Left lung (tissue), 14 donors: ENCODE results near the gene BNC2. TPM values are rescaled to one million over a fixed set of nuclear protein-coding genes. Genes with fewer than 3 reads are reported as not detected.
"Not testable (repeated sequence)": the region's sequence is repeated elsewhere in the genome, so short reads cannot be mapped to it uniquely, and the experiment has no call there.

Experiments used
- ATAC-seq: fragments of 200-7000 bp; cut with Tn5 transposase; one replicate; pipeline ENCODE4 v1.9.1; 2020; ENCODE audit warnings: moderate library complexity
- DNase-seq, 4 donors: peaks; one replicate each; pipeline ENCODE4 v3.0.0-alpha.2; 2013 to 2020
- H3K27ac ChIP-seq, 2 donors: fragments of 200-600 bp; sonication (generic) in 1 of 2; one replicate each; pipeline versions ENCODE4 v1.5.0 to v1.8.0; 2020 to 2021
- H3K27me3 ChIP-seq, 2 donors: fragments of 200-600 bp; sonication (generic) in 1 of 2; one replicate each; pipeline versions ENCODE4 v1.5.0 to v1.8.0; 2020 to 2021
- H3K36me3 ChIP-seq, 2 donors: fragments of 200-600 bp; sonication (generic) in 1 of 2; one replicate each; pipeline versions ENCODE4 v1.5.0 to v1.8.0; 2020 to 2021
- H3K4me1 ChIP-seq, 2 donors: fragments of 200-600 bp; one replicate each; pipeline ENCODE4 v1.8.0; 2021
- H3K4me3 ChIP-seq, 2 donors: fragments of 200-600 bp; sonication (generic) in 1 of 2; one replicate each; pipeline versions ENCODE4 v1.5.0 to v1.8.0; 2020 to 2021; ENCODE audit warnings: mild to moderate bottlenecking in 1 of 2
- H3K9me3 ChIP-seq, 2 donors: fragments of 200-600 bp; sonication (generic) in 1 of 2; one replicate each; pipeline versions ENCODE4 v1.5.0 to v1.8.0; 2020 to 2021
- intact Hi-C, 2 donors: fragments of 100-400 bp; cut with DNase I; formaldehyde crosslinking; loops; one replicate each; pipeline versions ENCODE4 v1.11.2 to v1.14.2; 2022
- long read RNA-seq, 12 donors: library from polyadenylated mRNA in 2 of 12; unstranded in 2 of 12; transcript quantifications; one replicate each; pipeline ENCODE4 v2.0.0 and lab custom pipeline, GENCODE V29; 2019 to 2026
- polyA plus RNA-seq, 6 donors: library from polyadenylated mRNA; unstranded; fragments of 120-200 nt; gene quantifications; one replicate each; pipeline ENCODE4 v1.2.1, GENCODE V29; 2013; ENCODE audit not compliant: insufficient read length in 6 of 6
- total RNA-seq, 2 donors: library from RNA; stranded (reverse); fragmentation: NEBNext Ultra II Directional; extraction: Animal tissue kit (Norgen Biotek cat#: 25700); gene quantifications; one replicate each; pipeline ENCODE4 v1.2.1, GENCODE V29; 2021
- TF ChIP-seq, protein P1 (sequence below), 2 donors: fragments of 200-600 bp; sonication (generic) in 1 of 2; IDR thresholded peaks; one replicate each; pipeline versions ENCODE4 v1.5.0 to v1.8.0; 2021; ENCODE audit warnings: antibody characterized with exemption in 2 of 2
- donor health status: DM: no; HTN: yes; CAD: no.
- donor health status: DM: no; HTN: no; CAD: no.

The BNC2 gene, protein sequence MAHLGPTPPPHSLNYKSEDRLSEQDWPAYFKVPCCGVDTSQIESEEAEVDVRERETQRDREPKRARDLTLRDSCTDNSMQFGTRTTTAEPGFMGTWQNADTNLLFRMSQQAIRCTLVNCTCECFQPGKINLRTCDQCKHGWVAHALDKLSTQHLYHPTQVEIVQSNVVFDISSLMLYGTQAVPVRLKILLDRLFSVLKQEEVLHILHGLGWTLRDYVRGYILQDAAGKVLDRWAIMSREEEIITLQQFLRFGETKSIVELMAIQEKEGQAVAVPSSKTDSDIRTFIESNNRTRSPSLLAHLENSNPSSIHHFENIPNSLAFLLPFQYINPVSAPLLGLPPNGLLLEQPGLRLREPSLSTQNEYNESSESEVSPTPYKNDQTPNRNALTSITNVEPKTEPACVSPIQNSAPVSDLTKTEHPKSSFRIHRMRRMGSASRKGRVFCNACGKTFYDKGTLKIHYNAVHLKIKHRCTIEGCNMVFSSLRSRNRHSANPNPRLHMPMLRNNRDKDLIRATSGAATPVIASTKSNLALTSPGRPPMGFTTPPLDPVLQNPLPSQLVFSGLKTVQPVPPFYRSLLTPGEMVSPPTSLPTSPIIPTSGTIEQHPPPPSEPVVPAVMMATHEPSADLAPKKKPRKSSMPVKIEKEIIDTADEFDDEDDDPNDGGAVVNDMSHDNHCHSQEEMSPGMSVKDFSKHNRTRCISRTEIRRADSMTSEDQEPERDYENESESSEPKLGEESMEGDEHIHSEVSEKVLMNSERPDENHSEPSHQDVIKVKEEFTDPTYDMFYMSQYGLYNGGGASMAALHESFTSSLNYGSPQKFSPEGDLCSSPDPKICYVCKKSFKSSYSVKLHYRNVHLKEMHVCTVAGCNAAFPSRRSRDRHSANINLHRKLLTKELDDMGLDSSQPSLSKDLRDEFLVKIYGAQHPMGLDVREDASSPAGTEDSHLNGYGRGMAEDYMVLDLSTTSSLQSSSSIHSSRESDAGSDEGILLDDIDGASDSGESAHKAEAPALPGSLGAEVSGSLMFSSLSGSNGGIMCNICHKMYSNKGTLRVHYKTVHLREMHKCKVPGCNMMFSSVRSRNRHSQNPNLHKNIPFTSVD
- total RNA-seq (10 to 100 TPM; 16.4 to 19.3 TPM), polyA plus RNA-seq (10 to 100 TPM in 5 of 6 donors, 1 to 10 TPM in 1; 9.6 to 13.6 (median 12.4) TPM)
- long read RNA-seq, donor 1, partial matches to known transcripts, result 0 of 1 reads
- long read RNA-seq, donor 1, other reads (novel, unspliced or antisense), result 0 of 1 reads
- long read RNA-seq, donor 2, result 0 reads
- long read RNA-seq, donor 3, result 0 reads
- long read RNA-seq, donor 4, partial matches to known transcripts, result 2 of 3 reads
- long read RNA-seq, donor 4, other reads (novel, unspliced or antisense), result 1 of 3 reads
- long read RNA-seq, donor 5, partial matches to known transcripts, result 0 of 1 reads
- long read RNA-seq, donor 5, other reads (novel, unspliced or antisense), result 0 of 1 reads
- long read RNA-seq, donor 6, result 0 reads
- long read RNA-seq, donor 7, result 0 reads
- long read RNA-seq, donor 8, result 0 reads
- long read RNA-seq, donor 9, result 0 reads
- long read RNA-seq, donor 10, result 0 reads
- long read RNA-seq, donor 11, result 0 reads
- long read RNA-seq, donor 12, partial matches to known transcripts, result 0 of 1 reads
- long read RNA-seq, donor 12, other reads (novel, unspliced or antisense), result 0 of 1 reads

DNA sequence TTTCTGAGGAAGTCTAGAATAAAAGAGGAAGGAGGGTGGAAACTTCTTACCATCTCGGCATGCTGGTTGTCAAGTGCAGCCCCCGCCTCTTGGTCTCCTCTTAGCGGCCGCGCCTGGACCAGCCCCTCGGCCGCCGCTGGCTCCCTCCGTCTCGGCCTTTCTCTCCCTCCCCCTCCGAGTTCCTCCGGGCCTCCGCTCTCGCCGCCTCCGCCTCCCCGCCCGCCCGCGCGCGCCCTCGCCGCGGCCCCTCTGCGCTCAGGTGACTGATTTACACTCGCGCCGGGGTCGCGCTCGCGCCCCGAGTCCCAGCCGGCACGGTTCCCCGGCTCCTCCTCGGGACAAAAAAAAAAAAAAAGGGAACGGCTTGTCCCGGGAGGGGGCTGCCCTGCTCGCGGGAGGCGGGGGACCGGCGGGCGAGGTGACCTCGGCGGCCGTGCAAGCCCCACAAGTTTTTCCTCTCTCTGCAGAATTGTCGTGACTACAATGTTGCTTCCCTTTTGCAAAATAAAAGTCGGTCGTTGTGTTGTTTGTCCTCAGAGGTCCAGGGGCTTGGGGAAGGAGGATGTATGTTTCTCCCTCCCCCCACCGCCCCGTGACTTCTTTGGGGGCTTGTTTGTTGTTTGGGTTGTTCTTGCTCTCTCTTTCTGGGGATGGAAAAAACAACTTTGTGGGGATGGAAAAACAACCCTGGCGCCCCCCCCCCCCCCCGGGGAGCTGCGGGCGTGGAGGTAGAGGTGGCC lies at the start of gene BNC2:
TSS of gene BNC2 (minus strand) at position 75 of the 740 bp plus-strand sequence. CDS start at position 53, 22 bp downstream.
- TF ChIP-seq, protein P1, sequence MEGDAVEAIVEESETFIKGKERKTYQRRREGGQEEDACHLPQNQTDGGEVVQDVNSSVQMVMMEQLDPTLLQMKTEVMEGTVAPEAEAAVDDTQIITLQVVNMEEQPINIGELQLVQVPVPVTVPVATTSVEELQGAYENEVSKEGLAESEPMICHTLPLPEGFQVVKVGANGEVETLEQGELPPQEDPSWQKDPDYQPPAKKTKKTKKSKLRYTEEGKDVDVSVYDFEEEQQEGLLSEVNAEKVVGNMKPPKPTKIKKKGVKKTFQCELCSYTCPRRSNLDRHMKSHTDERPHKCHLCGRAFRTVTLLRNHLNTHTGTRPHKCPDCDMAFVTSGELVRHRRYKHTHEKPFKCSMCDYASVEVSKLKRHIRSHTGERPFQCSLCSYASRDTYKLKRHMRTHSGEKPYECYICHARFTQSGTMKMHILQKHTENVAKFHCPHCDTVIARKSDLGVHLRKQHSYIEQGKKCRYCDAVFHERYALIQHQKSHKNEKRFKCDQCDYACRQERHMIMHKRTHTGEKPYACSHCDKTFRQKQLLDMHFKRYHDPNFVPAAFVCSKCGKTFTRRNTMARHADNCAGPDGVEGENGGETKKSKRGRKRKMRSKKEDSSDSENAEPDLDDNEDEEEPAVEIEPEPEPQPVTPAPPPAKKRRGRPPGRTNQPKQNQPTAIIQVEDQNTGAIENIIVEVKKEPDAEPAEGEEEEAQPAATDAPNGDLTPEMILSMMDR (IDR thresholded peaks at IDR 0.05), result no peak
- peak; percentile 39 to 85 (median 62) for DNase-seq
- intact Hi-C loops, result no loop called here
- H3K27me3 ChIP-seq, result peaks cover 0 to 62% of the 10 kb centered on the region in 2 donors
- ATAC-seq, result peak; percentile 61
- H3K4me3 ChIP-seq, result peak within 1 kb of the TSS; percentile 41 to 56
- no peaks in the 10 kb centered on the region for H3K36me3 ChIP-seq
- H3K27ac ChIP-seq, result peak within 1 kb of the TSS; percentile 59 to 85
- H3K4me1 ChIP-seq, result peaks cover 0 to 16% of the 10 kb centered on the region in 2 donors
- no peaks in the 10 kb centered on the region for H3K9me3 ChIP-seq

DNA sequence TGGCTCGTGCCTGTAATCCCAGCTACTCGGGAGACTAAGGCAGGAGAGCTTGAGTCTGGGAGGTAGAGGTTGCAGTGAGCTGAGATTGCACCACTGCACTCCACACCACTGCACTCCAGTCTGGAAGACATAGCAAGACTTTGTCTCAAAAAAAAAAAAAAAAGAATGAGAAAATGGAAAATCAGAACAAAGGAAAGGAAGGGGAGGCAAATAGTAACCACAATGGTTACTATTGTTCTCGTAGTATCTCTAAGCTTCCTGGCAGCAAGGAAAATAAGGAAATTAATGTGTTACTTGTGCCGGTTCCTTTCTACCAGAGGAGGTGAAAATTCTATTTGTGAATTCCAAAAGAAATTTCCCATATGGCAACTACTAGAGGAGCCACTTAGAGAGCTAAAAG lies 48.5 kb upstream of the BNC2 start:
- no peak overlapping the region for H3K4me3 ChIP-seq
- no peaks in the 10 kb centered on the region for H3K27me3 ChIP-seq
- ATAC-seq, result no peak
- DNase-seq, result no peak
- no peaks in the 10 kb centered on the region for H3K36me3 ChIP-seq
- H3K9me3 ChIP-seq, result no peaks in the 10 kb centered on the region
- no peaks in the 10 kb centered on the region for H3K4me1 ChIP-seq
- no peak overlapping the region for H3K27ac ChIP-seq
- TF ChIP-seq, protein P1 (IDR thresholded peaks at IDR 0.05), result no peak
- intact Hi-C loops, result no loop called here

DNA sequence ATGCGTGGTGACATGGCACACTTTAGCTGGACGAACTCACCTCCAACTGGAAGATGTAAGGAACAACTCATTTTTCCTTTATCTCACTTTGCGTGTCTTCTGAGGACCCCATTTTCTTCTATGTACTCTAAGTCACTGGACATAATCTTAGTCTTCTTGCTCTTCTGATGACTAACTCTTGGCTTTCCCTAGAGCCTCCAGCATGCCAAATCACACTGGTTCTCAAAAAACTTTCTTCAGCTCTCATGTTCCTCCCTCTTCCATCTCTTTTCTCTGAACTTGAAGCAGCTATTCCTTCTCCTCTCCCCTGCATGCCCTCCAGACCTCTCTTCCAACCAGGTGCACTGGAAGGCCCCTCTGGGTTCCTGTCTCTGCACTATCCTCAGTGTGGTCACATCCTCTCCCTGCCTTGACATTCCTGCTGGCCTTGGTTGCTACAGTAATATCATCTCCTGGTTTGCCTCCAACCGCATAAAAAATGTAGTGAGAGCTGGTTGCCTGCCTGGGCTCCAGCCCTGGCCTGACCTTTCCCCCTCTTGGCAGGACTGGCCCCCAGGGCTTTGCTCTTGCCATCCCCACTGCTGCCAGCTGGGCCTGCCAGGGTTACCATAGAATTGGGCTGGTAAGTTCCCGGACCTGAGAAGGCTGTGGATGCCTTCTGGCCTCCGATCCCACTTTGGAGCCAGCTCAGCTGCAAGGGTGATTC lies 44.8 kb upstream of the BNC2 start:
- Histone ChIP-seq H3K9me3 (no peaks in the 10 kb centered on the region), H3K4me1 (no peaks in the 10 kb centered on the region), H3K4me3 (no peak overlapping the region), H3K27ac (no peak overlapping the region), H3K27me3 (no peaks in the 10 kb centered on the region), H3K36me3 (no peaks in the 10 kb centered on the region)
- TF ChIP-seq, protein P1 (IDR thresholded peaks at IDR 0.05), result no peak
- no peak for DNase-seq
- intact Hi-C loops, result no loop called here
- ATAC-seq, result no peak

DNA sequence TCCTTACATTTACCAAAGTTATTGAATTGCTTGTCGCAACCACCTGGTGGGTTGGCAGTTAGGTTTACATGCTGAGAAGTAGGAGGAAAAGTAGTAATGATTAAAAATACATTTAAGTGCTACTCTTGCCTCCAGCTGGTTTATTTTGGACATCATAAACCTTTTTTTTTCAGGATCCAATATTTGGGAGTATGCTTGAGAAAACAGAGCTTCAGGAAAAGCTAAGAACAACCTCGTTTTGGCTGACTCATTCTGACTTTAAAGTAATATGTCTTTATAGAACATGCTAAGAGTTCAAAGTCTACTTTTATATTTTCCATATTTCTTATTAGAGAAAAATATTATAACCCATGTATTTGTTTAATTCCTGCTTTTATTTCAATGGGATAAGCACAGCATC lies 41.7 kb upstream of the BNC2 start:
- Histone ChIP-seq H3K36me3 (no peaks in the 10 kb centered on the region), H3K4me3 (no peak overlapping the region), H3K4me1 (no peaks in the 10 kb centered on the region), H3K27ac (no peak overlapping the region), H3K9me3 (no peaks in the 10 kb centered on the region), H3K27me3 (no peaks in the 10 kb centered on the region)
- TF ChIP-seq, protein P1 (IDR thresholded peaks at IDR 0.05), result no peak
- intact Hi-C loops, result no loop called here
- ATAC-seq (no peak), DNase-seq (no peak)

DNA sequence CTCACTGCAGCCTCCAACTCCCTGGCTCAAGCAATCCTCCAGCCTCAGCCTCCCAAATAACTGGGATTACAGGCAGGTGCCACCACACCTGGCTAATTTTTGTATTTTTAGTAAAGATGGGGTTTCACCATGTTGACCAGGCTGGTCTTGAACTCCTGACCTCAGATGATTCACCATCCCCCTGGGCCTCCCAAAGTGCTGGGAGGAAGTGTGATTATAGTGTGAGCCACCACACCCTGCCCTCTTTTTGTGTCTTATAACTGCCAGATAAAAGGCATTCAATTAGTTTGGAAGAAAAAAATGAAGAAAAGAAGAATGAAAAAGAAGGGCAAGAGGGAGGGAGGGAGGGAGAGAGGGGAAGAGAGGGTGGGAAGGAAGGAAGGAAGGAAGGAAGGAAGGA lies 37.7 kb upstream of the BNC2 start:
- DNase-seq, H3K4me3 ChIP-seq, ATAC-seq, H3K27ac ChIP-seq, H3K4me1 ChIP-seq, H3K27me3 ChIP-seq, intact Hi-C loops, H3K36me3 ChIP-seq, H3K9me3 ChIP-seq: not testable (repeated sequence)
